HEK293T (cell line): Measurements from ENCODE around the gene VWA8.

Experiments used
- ELF4 ChIP-seq: fragments of 450-650 bp; IDR thresholded peaks from 2 replicates; pipeline ENCODE4 v1.6.1; 2017; ENCODE audit warnings: antibody characterized with exemption
- FOXA1 ChIP-seq: fragments of 450-650 bp; IDR thresholded peaks from 2 replicates; pipeline ENCODE4 v1.6.1; 2016; ENCODE audit warnings: mild to moderate bottlenecking
- FOXM1 ChIP-seq: fragments of 450-650 bp; IDR thresholded peaks from 2 replicates; pipeline ENCODE4 v1.6.1; 2017; ENCODE audit warnings: mild to moderate bottlenecking, borderline replicate concordance
- HDGF ChIP-seq: fragments of 450-650 bp; IDR thresholded peaks from 2 replicates; pipeline ENCODE4 v1.6.1; 2017; ENCODE audit warnings: antibody characterized with exemption, borderline replicate concordance
- NFRKB ChIP-seq: fragments of 450-650 bp; IDR thresholded peaks from 2 replicates; pipeline ENCODE4 v1.6.1; 2016; ENCODE audit warnings: mild to moderate bottlenecking, moderate library complexity
- SP1 ChIP-seq: fragments of 450-650 bp; IDR thresholded peaks from 2 replicates; pipeline ENCODE4 v1.6.1; 2017
- ZNF384 ChIP-seq: fragments of 450-650 bp; IDR thresholded peaks from 2 replicates; pipeline ENCODE4 v1.6.1; 2016
- TF ChIP-seq, protein P1 (sequence below): fragments of 450-650 bp; IDR thresholded peaks from 2 replicates; pipeline ENCODE4 v1.6.1; 2016

- TF ChIP-seq SP1 (no peak), FOXA1 (no peak), ELF4 (no peak), ZNF384 (no peak), HDGF (no peak), FOXM1 (no peak), NFRKB (no peak)
- TF ChIP-seq, protein P1, sequence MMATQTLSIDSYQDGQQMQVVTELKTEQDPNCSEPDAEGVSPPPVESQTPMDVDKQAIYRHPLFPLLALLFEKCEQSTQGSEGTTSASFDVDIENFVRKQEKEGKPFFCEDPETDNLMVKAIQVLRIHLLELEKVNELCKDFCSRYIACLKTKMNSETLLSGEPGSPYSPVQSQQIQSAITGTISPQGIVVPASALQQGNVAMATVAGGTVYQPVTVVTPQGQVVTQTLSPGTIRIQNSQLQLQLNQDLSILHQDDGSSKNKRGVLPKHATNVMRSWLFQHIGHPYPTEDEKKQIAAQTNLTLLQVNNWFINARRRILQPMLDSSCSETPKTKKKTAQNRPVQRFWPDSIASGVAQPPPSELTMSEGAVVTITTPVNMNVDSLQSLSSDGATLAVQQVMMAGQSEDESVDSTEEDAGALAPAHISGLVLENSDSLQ: no peak
Measured at GRCh38 chr13:41654796-41655195, 306.1 kb downstream of the VWA8 start.
